Measurements from ENCODE around the gene RAB10. TPM values are rescaled to one million over a fixed set of nuclear protein-coding genes. Genes with fewer than 3 reads are reported as not detected.

RAB10 gene
- total RNA-seq, 3 donors from 2014 or later (not counting 1 experiment from before 2014, with no cell fraction given): 35.8 to 44.2 (median 39.5) TPM

DNA sequence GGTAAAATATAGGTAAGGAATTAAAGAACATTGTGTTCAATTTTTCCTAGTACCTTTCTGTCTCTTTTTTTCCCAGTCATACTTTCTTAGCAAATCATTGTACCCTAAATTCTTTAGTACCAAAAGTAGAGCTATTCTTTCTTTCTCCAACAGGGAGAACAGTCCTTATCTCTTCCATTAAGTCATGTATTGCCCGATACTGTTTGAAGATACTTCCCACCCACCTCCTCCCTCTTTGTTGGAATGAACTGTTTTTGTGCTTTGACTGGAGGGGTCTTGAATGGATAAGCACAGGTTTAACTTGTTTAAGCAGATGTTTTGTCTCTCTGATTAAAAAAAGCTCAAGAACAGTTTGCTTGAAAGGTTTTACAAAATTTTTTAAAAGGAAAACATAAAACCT, 41.3 kb downstream of the RAB10 start:
- TF ChIP-seq, protein P1, sequence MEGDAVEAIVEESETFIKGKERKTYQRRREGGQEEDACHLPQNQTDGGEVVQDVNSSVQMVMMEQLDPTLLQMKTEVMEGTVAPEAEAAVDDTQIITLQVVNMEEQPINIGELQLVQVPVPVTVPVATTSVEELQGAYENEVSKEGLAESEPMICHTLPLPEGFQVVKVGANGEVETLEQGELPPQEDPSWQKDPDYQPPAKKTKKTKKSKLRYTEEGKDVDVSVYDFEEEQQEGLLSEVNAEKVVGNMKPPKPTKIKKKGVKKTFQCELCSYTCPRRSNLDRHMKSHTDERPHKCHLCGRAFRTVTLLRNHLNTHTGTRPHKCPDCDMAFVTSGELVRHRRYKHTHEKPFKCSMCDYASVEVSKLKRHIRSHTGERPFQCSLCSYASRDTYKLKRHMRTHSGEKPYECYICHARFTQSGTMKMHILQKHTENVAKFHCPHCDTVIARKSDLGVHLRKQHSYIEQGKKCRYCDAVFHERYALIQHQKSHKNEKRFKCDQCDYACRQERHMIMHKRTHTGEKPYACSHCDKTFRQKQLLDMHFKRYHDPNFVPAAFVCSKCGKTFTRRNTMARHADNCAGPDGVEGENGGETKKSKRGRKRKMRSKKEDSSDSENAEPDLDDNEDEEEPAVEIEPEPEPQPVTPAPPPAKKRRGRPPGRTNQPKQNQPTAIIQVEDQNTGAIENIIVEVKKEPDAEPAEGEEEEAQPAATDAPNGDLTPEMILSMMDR (IDR thresholded peaks at IDR 0.05): no peak
- Histone ChIP-seq H3K27me3 (ENCODE audit: control insufficient read depth, insufficient read depth, low read length) (no peaks in the 10 kb centered on the region), H3K36me3 (ENCODE audit: control insufficient read depth, insufficient read depth, low read length) (no peaks in the 10 kb centered on the region), H3K27ac (ENCODE audit: low read length) (no peak overlapping the region), H3K4me1 (ENCODE audit: control insufficient read depth, insufficient read depth, low read length) (peaks cover 4% of the 10 kb centered on the region), H3K4me3 (ENCODE audit: low read length) (no peak overlapping the region), H3K9me3 (ENCODE audit: control insufficient read depth, insufficient read depth, low read length) (no peaks in the 10 kb centered on the region)
- WGBS (ENCODE audit: insufficient coverage): no CpG with 5 or more reads among the region's 1 CpG
- no peaks in the 10 kb centered on the region for H3K27me3 Mint-ChIP-seq (ENCODE audit: low read depth in 2 of 2)
- ATAC-seq (no peak), DNase-seq (no peak)
- H3K4me1 Mint-ChIP-seq: peaks cover 54 to 57% of the 10 kb centered on the region in 2 donors
- no peaks in the 10 kb centered on the region for H3K9me3 Mint-ChIP-seq
- intact Hi-C loops (cut with micrococcal nuclease): no loop called here
- H3K4me3 Mint-ChIP-seq: no peak overlapping the region
- H3K36me3 Mint-ChIP-seq: no peaks in the 10 kb centered on the region
- H3K27ac Mint-ChIP-seq: peak overlapping the region in 1 of 2 donors; percentile 47

DNA sequence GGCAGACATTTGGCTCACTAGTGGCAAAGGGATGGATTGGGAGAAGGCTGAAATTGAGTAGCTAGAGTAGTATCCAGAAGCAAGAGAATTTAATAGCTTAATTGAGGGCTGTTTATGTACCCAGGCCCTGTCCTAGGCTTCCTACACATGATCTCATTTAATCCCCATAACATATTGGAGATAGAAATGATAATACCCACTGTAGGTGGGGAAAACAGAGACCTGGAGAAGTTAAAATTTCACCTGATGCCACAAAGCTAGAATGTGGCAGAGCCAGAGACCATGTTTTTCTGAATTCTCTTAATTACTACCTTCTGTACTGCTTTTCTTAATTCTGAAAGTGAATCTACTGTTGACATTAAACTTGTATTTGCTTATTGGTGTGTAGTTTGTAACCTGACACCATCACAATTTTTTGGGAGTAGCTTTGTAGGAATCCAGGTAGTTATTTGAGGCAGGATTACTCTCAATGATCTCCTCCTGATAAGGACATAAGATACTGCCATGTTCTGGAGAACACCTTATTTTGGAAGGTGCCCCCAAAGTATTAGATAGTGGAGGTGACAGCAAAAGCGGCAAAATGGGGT, 42.2 kb downstream of the RAB10 start:
- H3K9me3 ChIP-seq (ENCODE audit: control insufficient read depth, insufficient read depth, low read length): peaks cover 6% of the 10 kb centered on the region
- TF ChIP-seq, protein P1 (IDR thresholded peaks at IDR 0.05): no peak
- Mint-ChIP-seq H3K27me3 (ENCODE audit: low read depth in 2 of 2) (no peaks in the 10 kb centered on the region), H3K4me1 (peaks cover 48 to 52% of the 10 kb centered on the region in 2 donors), H3K36me3 (no peaks in the 10 kb centered on the region), H3K27ac (peak overlapping the region in 1 of 2 donors; percentile 47), H3K4me3 (no peak overlapping the region), H3K9me3 (peaks cover 0 to 2% of the 10 kb centered on the region in 2 donors)
- 100% methylated on average over 1 of the region's 1 CpG for WGBS (ENCODE audit: insufficient coverage)
- H3K36me3 ChIP-seq (ENCODE audit: control insufficient read depth, insufficient read depth, low read length): no peaks in the 10 kb centered on the region
- peaks cover 2% of the 10 kb centered on the region for H3K4me1 ChIP-seq (ENCODE audit: control insufficient read depth, insufficient read depth, low read length)
- DNase-seq (no peak), ATAC-seq (no peak)
- H3K4me3 ChIP-seq (ENCODE audit: low read length): no peak overlapping the region
- H3K27me3 ChIP-seq (ENCODE audit: control insufficient read depth, insufficient read depth, low read length): no peaks in the 10 kb centered on the region
- intact Hi-C loops (cut with micrococcal nuclease): no loop called here
- no peak overlapping the region for H3K27ac ChIP-seq (ENCODE audit: low read length)

DNA sequence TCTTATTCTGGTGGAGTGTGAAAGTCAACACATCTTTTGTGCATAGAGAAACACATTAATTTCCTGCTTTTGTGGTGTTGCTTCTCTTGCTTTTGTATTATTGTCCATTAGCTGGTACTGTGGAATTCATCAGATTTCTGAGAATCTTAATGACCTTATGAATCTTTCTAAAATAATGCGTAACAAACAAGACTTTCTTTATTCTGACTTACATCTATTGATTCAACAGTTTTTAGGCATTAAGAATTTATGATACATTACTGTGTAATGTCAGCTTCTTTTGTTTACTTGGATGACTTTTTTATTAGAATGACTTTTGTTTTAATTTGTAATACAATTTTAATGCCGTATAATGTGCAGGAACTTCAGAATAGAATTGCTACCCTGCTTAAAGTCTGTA, 43.4 kb downstream of the RAB10 start:
- Mint-ChIP-seq H3K27me3 (ENCODE audit: low read depth in 2 of 2) (no peaks in the 10 kb centered on the region), H3K27ac (no peak overlapping the region), H3K4me1 (peaks cover 47 to 52% of the 10 kb centered on the region in 2 donors), H3K36me3 (no peaks in the 10 kb centered on the region), H3K9me3 (peaks cover 0 to 6% of the 10 kb centered on the region in 2 donors), H3K4me3 (no peak overlapping the region)
- intact Hi-C loops (cut with micrococcal nuclease): no loop called here
- 100% methylated on average over 1 of the region's 2 CpGs for WGBS (ENCODE audit: insufficient coverage)
- Histone ChIP-seq H3K4me1 (ENCODE audit: control insufficient read depth, insufficient read depth, low read length) (no peaks in the 10 kb centered on the region), H3K36me3 (ENCODE audit: control insufficient read depth, insufficient read depth, low read length) (no peaks in the 10 kb centered on the region), H3K9me3 (ENCODE audit: control insufficient read depth, insufficient read depth, low read length) (peaks cover 6% of the 10 kb centered on the region), H3K27me3 (ENCODE audit: control insufficient read depth, insufficient read depth, low read length) (no peaks in the 10 kb centered on the region), H3K27ac (ENCODE audit: low read length) (no peak overlapping the region), H3K4me3 (ENCODE audit: low read length) (no peak overlapping the region)
- DNase-seq (no peak), ATAC-seq (no peak)
- TF ChIP-seq, protein P1 (IDR thresholded peaks at IDR 0.05): no peak

DNA sequence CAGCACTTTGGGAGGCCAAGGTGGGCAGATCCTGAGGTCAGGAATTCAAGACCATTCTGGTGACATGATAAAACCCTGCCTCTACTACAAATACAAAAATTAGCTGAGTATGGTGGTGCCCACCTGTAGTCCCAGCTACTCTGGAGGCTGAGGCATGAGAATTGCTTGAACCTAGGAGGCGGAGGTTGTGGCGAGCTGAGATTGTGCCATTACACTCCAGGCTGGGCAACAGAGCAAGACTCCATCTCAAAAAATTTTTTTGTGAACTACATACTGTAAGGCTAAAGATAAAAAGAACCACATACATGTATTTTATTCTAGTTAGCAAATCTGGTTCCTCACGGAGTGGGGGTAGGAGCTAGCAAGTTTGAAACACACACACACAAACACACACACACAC, 45.1 kb downstream of the RAB10 start:
- no peak for ATAC-seq
- no peak overlapping the region for H3K27ac ChIP-seq (ENCODE audit: low read length)
- Mint-ChIP-seq H3K27me3 (ENCODE audit: low read depth in 2 of 2) (no peaks in the 10 kb centered on the region), H3K4me1 (peaks cover 37 to 39% of the 10 kb centered on the region in 2 donors), H3K9me3 (peaks cover 0 to 6% of the 10 kb centered on the region in 2 donors), H3K36me3 (no peaks in the 10 kb centered on the region), H3K4me3 (no peak overlapping the region), H3K27ac (peak overlapping the region in 1 of 2 donors; percentile 1)
- TF ChIP-seq, protein P1 (IDR thresholded peaks at IDR 0.05): no peak
- H3K4me1 ChIP-seq (ENCODE audit: control insufficient read depth, insufficient read depth, low read length): no peaks in the 10 kb centered on the region
- intact Hi-C loops (cut with micrococcal nuclease): no loop called here
- H3K27me3 ChIP-seq (ENCODE audit: control insufficient read depth, insufficient read depth, low read length): no peaks in the 10 kb centered on the region
- 96% methylated on average over 2 of the region's 3 CpGs for WGBS (ENCODE audit: insufficient coverage)
- no peak for DNase-seq
- H3K4me3 ChIP-seq (ENCODE audit: low read length): no peak overlapping the region
- peaks cover 6% of the 10 kb centered on the region for H3K9me3 ChIP-seq (ENCODE audit: control insufficient read depth, insufficient read depth, low read length)
- no peaks in the 10 kb centered on the region for H3K36me3 ChIP-seq (ENCODE audit: control insufficient read depth, insufficient read depth, low read length)

All from natural killer cell (primary cell).